WERI-Rb-1 (cell line): ENCODE measurements around the gene SLC6A17.

Experiments
- DNase-seq: peaks from one replicate; pipeline ENCODE4 v3.0.0-alpha.2; 2020
- H3K27ac ChIP-seq: fragments of 250-450 bp; sonication (Bioruptor Pico); 2 replicates; pipeline ENCODE4 v1.5.1; 2020; ENCODE audit warnings: mild to moderate bottlenecking, moderate library complexity
- H3K27me3 ChIP-seq: fragments of 250-450 bp; sonication (Bioruptor Pico); 2 replicates; pipeline ENCODE4 v1.5.1; 2021; ENCODE audit warnings: mild to moderate bottlenecking, low read depth, moderate library complexity; ENCODE audit not compliant: insufficient read depth, severe bottlenecking
- H3K36me3 ChIP-seq: fragments of 250-450 bp; sonication (Bioruptor Pico); 2 replicates; pipeline ENCODE4 v1.5.1; 2020; ENCODE audit warnings: mild to moderate bottlenecking, moderate library complexity
- H3K4me3 ChIP-seq: 2 replicates; pipeline ENCODE4 v1.5.1; 2011; ENCODE audit warnings: low read depth, mild to moderate bottlenecking, control low read depth, low read length
- H3K9me3 ChIP-seq: fragments of 250-450 bp; sonication (Bioruptor Pico); 2 replicates; pipeline ENCODE4 v1.5.1; 2021; ENCODE audit warnings: mild to moderate bottlenecking, moderate library complexity; ENCODE audit not compliant: severe bottlenecking
- CTCF ChIP-seq: IDR thresholded peaks from 2 replicates; pipeline ENCODE4 v1.5.1; 2011; ENCODE audit warnings: low read depth, mild to moderate bottlenecking, control low read depth, inconsistent platforms, low read length

The SLC6A17 gene

GRCh38 chr1:110234691-110235090, 84.4 kb downstream of the SLC6A17 start:
- no peak for TF ChIP-seq CTCF
- H3K27me3 ChIP-seq: no peaks in the 10 kb centered on the region
- DNase-seq: no peak
- H3K36me3 ChIP-seq: peaks cover 5% of the 10 kb centered on the region
- no peak overlapping the region for H3K27ac ChIP-seq
- H3K9me3 ChIP-seq: no peaks in the 10 kb centered on the region
- H3K4me3 ChIP-seq: no peak overlapping the region

GRCh38 chr1:110235181-110235833, 85.0 kb downstream of the SLC6A17 start:
- Histone ChIP-seq H3K27ac (no peak overlapping the region), H3K36me3 (peaks cover 5% of the 10 kb centered on the region), H3K9me3 (no peaks in the 10 kb centered on the region), H3K4me3 (no peak overlapping the region), H3K27me3 (no peaks in the 10 kb centered on the region)
- DNase-seq: no peak
- no peak for TF ChIP-seq CTCF

- no peak for DNase-seq
- Histone ChIP-seq H3K9me3 (no peaks in the 10 kb centered on the region), H3K27ac (no peak overlapping the region)
Observed at GRCh38 chr1:110235834-110236682, 85.8 kb downstream of the SLC6A17 start.

GRCh38 chr1:110237386-110238152, 87.3 kb downstream of the SLC6A17 start:
- Histone ChIP-seq H3K27me3 (no peaks in the 10 kb centered on the region), H3K4me3 (no peak overlapping the region), H3K9me3 (no peaks in the 10 kb centered on the region), H3K36me3 (peaks cover 5% of the 10 kb centered on the region; the same call in 1 of the 2 replicates), H3K27ac (no peak overlapping the region)
- no peak for DNase-seq
- no peak for TF ChIP-seq CTCF

More at GRCh38 chr1:110235834-110236682, 85.8 kb downstream of the SLC6A17 start:
- Histone ChIP-seq H3K36me3 (peaks cover 5% of the 10 kb centered on the region), H3K27me3 (no peaks in the 10 kb centered on the region), H3K4me3 (no peak overlapping the region)
- TF ChIP-seq CTCF: no peak

GRCh38 chr1:110239441-110240430, 89.4 kb downstream of the SLC6A17 start:
- no peak for DNase-seq
- no peak for TF ChIP-seq CTCF
- Histone ChIP-seq H3K27me3 (no peaks in the 10 kb centered on the region), H3K36me3 (peaks cover 4% of the 10 kb centered on the region; the same call in 1 of the 2 replicates), H3K27ac (no peak overlapping the region), H3K9me3 (no peaks in the 10 kb centered on the region), H3K4me3 (no peak overlapping the region)
